ENCODE results near the gene REEP1.
"Not testable (repeated sequence)": the region's sequence is repeated elsewhere in the genome, so short reads cannot be mapped to it uniquely, and the experiment has no call there.

REEP1 gene

GRCh38 chr2:86281066-86281700, 56.2 kb downstream of the REEP1 start:
- no peak for DNase-seq

- DNase-seq: no peak
Measured at GRCh38 chr2:86280191-86280667, 57.2 kb downstream of the REEP1 start.

GRCh38 chr2:86275962-86276361, 61.5 kb downstream of the REEP1 start:
- DNase-seq: no peak

DNA sequence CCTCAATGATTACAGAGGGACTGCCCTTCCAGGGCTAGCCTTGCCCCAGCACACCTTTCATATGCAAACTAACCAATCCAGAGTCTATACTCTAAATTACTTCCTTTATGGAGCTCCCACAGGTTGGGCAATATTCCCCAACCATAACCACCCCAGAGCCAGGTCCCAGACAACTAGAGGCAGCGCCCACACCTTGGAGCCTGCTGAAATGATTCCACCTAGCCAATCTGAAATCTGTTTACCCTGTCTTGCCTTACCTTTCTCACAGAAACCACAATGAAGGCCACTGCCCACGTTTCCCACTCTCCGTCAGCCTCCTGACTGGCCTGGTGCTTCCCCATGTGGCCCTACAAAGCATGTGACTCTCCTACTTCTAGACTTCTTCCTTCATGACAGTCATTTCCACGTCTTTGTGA, 62.0 kb downstream of the REEP1 start:
- DNase-seq: no peak

- DNase-seq: no peak
Measured at GRCh38 chr2:86274918-86275275, 62.5 kb downstream of the REEP1 start.

- DNase-seq: no peak
Measured at GRCh38 chr2:86274265-86274917, 63.0 kb downstream of the REEP1 start.

GRCh38 chr2:86272111-86272510, 65.3 kb downstream of the REEP1 start:
- DNase-seq: no peak

GRCh38 chr2:86271248-86271647, 66.2 kb downstream of the REEP1 start:
- no peak for DNase-seq

GRCh38 chr2:86263956-86264355, 73.5 kb downstream of the REEP1 start:
- no peak for DNase-seq

- DNase-seq: no peak
Measured at GRCh38 chr2:86260978-86261377, 76.4 kb downstream of the REEP1 start.

- DNase-seq: no peak
Measured at GRCh38 chr2:86258106-86258505, 79.3 kb downstream of the REEP1 start.

DNA sequence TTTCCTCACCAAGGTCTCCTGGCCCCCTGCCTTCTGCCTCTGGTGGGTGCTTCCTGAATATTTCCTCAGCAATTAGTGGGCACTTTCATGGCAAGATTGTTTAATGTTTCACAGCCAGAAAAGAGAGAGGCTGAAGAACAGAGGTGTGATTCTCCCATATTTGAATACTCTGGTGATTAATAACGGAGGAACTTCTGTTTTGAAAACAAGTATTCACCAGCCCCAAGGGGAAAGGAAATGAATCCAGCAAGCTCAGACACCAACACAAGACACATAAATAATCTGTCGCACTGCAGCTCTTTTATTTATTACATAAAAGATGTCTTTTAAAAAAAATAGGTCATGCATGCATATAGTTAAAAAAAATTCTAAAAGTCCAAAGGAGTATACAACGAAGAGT, 80.4 kb downstream of the REEP1 start:
- DNase-seq: no peak

DNA sequence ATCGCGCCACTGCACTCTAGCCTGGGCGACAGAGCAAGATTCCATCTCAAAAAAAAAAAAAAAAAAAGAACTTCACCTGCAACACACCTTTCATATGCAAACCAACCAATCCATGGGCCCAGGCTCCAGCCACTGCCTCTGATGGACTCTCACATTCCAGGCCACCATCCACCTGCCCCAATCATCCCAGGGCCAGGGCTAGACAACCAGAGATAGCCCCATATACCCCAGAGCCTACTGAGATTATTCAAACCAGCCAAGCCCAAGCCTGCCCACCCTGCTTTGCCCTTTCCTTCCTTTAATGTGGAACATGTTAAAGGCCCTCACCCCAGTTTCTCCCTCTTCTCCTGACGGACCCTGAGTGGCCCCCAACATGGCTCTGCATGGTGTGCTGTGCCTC, 81.1 kb downstream of the REEP1 start:
- DNase-seq: no peak

DNA sequence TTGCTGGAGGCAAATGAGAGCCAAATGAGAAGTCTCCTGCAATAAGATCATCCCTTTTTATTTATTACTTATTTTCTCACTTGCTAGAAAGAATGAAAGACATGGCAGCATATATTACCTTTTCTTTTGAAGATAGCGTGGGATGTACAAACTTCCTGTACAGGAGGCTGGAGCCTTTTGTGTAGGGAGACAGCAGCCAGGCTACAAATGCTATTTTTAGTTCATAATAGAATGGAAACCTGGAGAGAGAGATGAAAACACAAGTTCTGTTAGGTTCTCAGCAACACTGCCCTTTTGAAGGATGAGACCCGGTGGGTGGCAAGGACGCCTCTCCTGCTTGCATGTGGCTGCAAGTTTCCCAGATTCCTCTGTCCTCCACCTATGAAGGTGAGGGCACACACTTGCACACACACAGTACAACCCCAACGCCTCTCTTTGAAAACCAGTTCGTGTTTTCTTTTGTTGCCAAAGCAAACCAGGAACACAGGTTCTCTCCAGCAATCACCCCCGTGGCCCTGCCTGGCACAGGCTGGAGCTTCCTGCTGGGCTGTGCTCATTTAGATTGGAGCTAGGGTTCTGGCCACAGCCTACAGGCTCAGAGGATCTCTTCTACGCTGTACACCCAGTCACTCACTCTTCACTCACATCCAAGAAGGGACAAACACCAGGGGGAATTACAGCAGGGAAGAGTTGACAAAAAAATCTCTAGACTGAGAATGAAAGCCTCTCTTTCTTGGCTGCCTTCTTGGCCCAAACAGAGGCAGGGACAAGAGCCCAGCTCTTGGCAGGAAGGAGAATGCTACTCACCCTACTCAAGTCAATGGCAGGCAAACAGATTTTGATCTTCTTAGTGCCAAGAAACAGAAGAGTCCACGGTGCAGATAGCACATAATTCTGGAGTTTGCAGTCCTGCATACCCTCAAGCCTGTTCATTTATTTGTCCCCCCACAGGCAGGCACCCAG, 82.6 kb downstream of the REEP1 start:
- no peak for DNase-seq

GRCh38 chr2:86253424-86253823, 84.0 kb downstream of the REEP1 start:
- no peak for DNase-seq

DNA sequence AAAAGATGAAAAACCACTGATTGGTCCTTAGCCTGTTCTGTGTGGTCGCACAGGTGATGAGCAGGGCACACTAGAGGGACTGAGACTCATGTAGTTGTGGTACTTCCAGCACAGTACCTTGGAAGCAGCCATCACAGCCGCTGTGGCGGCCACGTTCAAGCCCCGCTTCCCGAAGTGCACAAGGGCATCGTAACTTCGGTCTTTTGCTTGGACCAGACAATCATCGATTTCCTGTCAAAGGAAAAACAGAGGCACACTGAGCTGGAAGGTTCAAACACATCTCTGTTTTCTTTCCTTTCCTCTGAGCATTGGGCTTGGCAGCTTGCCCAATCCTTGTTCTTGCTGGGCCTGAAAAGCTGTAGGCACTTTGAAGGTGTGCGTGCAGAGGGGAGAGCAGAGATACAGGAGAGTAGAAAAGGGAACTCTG, 85.6 kb downstream of the REEP1 start:
- DNase-seq: no peak

DNA sequence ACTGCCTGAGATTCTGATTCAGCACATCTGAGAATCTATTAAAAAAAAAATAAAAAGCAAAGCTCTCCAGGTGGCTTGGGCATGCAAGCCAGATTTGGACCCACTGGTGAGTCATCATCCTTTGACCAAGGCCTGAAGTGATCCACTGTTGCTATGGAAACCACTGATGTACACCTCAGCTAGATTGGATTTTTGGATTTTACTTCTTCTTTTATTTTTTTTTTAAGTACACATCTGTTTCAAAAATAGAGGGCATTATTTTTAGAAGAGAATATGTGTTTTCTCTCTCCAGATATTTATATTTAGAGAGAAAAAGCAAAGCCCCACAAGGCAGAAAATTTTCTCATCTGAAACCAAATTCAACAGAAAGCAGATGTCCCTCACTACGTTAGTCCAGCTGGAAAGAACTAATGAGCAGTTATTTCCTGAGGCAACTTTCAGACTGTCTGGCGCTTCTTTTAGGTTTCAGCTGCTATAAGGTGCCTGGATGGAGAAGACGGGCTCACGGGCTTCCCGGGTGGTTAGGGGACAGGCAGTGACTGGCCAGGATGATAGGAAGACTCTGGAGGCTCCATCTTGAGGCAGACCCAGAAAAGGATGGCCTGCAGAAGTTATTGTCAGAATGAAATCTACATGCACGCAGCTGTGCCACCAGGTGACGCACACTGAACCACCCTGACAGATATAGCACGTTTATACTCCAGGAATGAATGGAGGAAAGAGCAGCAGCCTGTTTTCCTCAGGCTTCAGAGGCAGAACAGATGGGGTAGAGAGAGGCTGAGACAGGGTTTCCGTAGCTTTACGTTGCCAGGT, 87.6 kb downstream of the REEP1 start:
- DNase-seq: no peak

- no peak for DNase-seq
Measured at GRCh38 chr2:86249176-86249575, 88.2 kb downstream of the REEP1 start.

DNA sequence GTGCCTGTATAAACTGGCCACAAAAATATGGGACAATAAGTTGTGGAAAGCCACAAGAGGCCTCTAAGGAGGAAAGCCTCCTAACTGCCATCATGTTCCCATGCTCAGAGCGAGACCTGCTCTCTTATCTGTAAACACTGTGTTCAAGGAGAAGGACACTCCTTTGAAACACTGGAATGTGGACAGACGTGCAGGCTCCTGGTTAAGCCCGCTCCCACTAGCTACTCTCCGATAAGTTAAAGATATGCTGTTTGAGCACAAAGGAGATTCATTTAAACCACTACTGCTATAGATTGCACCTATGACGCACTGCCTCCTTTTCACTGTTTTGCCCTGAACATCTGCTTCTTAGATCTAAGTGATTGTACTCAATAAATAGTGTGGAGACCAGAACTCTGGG, 92.2 kb downstream of the REEP1 start:
- DNase-seq: not testable (repeated sequence)

GRCh38 chr2:86244781-86245180, 92.6 kb downstream of the REEP1 start:
- DNase-seq: not testable (repeated sequence)

DNA sequence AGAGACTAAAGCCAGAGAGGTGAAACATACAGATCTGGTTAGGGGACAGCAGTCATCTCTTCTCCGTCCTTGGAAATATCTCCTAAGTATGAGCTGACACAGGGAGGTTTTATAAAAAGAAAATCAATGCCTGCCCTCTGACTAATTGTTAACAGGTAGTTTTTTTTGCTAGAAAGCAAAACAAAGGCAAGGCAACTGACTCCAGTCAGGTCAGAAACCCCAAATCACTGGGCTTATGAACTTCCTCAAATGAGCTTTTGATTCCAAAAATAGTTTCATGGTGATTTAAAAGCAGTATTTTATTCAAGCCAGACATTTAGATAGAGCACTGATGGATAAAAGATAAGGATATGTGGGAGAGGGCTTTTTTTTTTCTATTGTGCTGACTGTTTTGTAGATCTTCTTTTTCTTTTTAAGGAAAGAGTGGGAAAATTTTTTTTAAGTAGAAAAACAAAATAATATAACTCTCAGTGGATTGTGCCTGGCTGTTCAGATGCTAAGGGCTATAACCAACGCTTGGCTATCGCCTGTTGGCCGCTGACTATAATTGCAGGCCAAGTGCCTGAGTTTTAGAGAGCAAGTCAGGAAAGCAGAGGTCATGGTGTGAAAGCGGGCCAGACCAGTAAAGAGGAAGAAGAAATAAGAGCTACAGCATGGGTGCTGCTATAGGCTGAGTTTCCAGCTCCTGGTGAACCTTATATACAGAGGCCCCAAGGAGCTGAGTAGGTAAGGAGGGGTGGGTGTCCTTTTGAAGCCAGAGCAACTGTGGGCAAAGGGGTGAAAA, 93.3 kb downstream of the REEP1 start:
- DNase-seq: no peak

GRCh38 chr2:86243272-86243671, 94.2 kb downstream of the REEP1 start:
- no peak for DNase-seq

All from activated CD4-positive, alpha-beta T cell treated with anti-CD3 and anti-CD28 coated beads, Interleukin-2, amount 50 U/mL, for 4 hours (primary cell).